ENCODE measurements around the gene SLAIN1.

GRCh38 chr13:77811381-77811780 lies 113.9 kb downstream of the SLAIN1 start:
- TF ChIP-seq REST (IDR thresholded peaks at IDR 0.05; ENCODE audit: insufficient read depth in 1 of 2, low read depth in 2 of 2, low read length in 2 of 2): no peak
- no peak for TF ChIP-seq TAF1 (IDR thresholded peaks at IDR 0.05; ENCODE audit: borderline replicate concordance, insufficient read depth, low read length)
- TF ChIP-seq POLR2AphosphoS5 (IDR thresholded peaks at IDR 0.05; ENCODE audit: low read depth, low read length): no peak

Data from PFSK-1 (cell line).